ENCODE results near the gene LDHAL6B.

DNA sequence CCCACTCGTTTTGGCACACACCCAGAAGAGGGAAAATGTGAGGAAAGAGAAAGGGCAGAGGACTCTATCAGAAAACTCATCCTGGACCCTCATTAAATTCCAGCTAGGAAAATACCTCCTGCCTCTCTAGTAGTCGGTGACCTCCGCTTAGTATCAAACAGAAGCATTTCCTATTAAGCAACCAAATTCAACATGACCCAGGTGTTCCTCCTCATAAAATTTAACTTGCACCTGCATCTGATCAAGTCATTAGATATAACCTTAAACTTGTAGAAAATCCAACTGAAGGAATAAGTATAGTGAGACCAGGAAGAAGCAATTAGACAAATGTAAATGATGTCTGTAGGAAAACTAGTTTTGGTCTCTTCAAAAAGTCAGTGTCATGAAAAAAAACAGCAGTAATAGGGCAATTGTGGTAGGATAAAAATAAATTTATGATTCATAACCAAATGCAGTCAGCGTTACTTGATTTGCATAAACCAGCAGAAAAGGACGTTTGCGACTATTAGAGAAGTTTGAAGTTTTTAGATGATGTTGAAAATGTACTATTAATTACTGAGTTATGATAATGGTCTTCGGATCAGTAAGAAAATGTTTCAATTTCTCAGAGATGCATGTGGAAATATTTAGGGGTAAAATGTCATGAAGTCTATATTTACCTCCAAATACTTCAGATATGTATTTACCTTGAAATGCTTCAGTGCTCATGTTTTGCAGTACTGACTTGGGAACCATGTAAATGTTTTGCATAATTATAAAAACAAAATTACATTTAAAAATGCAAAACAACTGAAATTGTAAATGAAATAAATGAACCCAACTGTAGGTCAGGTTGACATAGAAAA lies 44.6 kb downstream of the LDHAL6B start:
- TF ChIP-seq POLR2AphosphoS5 (IDR thresholded peaks at IDR 0.05; ENCODE audit: low read depth, low read length): no peak
- TF ChIP-seq POLR2A (IDR thresholded peaks at IDR 0.05; ENCODE audit: low read depth, low read length): no peak
